HG03460 (cell line): ENCODE measurements around the gene COL8A1.

Experiments used
- ATAC-seq: cut with Tn5 transposase; IDR thresholded peaks from one replicate; pipeline ENCODE4 v1.9.1; 2021; ENCODE audit not compliant: unreplicated experiment

Gene COL8A1

GRCh38 chr3:99669879-99670555 is 31.6 kb downstream of the COL8A1 start:
- no peak for ATAC-seq

GRCh38 chr3:99670556-99670950 is 32.2 kb downstream of the COL8A1 start:
- ATAC-seq, result no peak

GRCh38 chr3:99674086-99674789 is 35.8 kb downstream of the COL8A1 start:
- ATAC-seq, result no peak

GRCh38 chr3:99678023-99678422 is 39.6 kb downstream of the COL8A1 start:
- ATAC-seq, result no peak

GRCh38 chr3:99678896-99679295 is 40.5 kb downstream of the COL8A1 start:
- no peak for ATAC-seq

- ATAC-seq, result no peak
These were observed 43.1 kb downstream of the COL8A1 start for GRCh38 chr3:99681512-99681911.

- ATAC-seq, result no peak
These were observed 43.6 kb downstream of the COL8A1 start for GRCh38 chr3:99681976-99682375.

- no peak for ATAC-seq
These were observed 45.1 kb downstream of the COL8A1 start for GRCh38 chr3:99683465-99683864.

GRCh38 chr3:99683876-99684275 is 45.5 kb downstream of the COL8A1 start:
- no peak for ATAC-seq

- no peak for ATAC-seq
These were observed 46.2 kb downstream of the COL8A1 start for GRCh38 chr3:99684644-99685043.

GRCh38 chr3:99686469-99686868 is 48.1 kb downstream of the COL8A1 start:
- no peak for ATAC-seq

- no peak for ATAC-seq
These were observed 48.7 kb downstream of the COL8A1 start for GRCh38 chr3:99686955-99687612.

GRCh38 chr3:99690761-99691369 is 52.5 kb downstream of the COL8A1 start:
- ATAC-seq, result no peak

- no peak for ATAC-seq
These were observed 55.2 kb downstream of the COL8A1 start for GRCh38 chr3:99693636-99694035.

GRCh38 chr3:99696497-99696896 is 58.1 kb downstream of the COL8A1 start:
- ATAC-seq, result no peak

- no peak for ATAC-seq
These were observed 58.9 kb downstream of the COL8A1 start for GRCh38 chr3:99697250-99697649.

GRCh38 chr3:99698932-99699331 is 60.5 kb downstream of the COL8A1 start:
- no peak for ATAC-seq

- ATAC-seq, result no peak
These were observed 61.4 kb downstream of the COL8A1 start for GRCh38 chr3:99699841-99700240.

- no peak for ATAC-seq
These were observed 62.4 kb downstream of the COL8A1 start for GRCh38 chr3:99700631-99701268.

- no peak for ATAC-seq
These were observed 64.9 kb downstream of the COL8A1 start for GRCh38 chr3:99702953-99703943.
